HG02973 (cell line): ENCODE data around the gene TTC33.
"Not testable (repeated sequence)": the region's sequence is repeated elsewhere in the genome, so short reads cannot be mapped to it uniquely, and the experiment has no call there.

Experiments used
- ATAC-seq: cut with Tn5 transposase; IDR thresholded peaks from one replicate; pipeline ENCODE4 v1.9.1; 2021; ENCODE audit warnings: moderate library complexity; ENCODE audit not compliant: unreplicated experiment

Gene TTC33

GRCh38 chr5:40656091-40656490, 99.7 kb downstream of the TTC33 start:
- ATAC-seq = not testable (repeated sequence)

GRCh38 chr5:40655138-40655537, 100.6 kb downstream of the TTC33 start:
- ATAC-seq = no peak

- no peak for ATAC-seq
Observed at GRCh38 chr5:40654377-40654991, 101.3 kb downstream of the TTC33 start.

- ATAC-seq = no peak
Observed at GRCh38 chr5:40653221-40654022, 102.3 kb downstream of the TTC33 start.

- no peak for ATAC-seq
Observed at GRCh38 chr5:40652441-40653220, 103.1 kb downstream of the TTC33 start.

GRCh38 chr5:40651201-40651600, 104.6 kb downstream of the TTC33 start:
- no peak for ATAC-seq

- no peak for ATAC-seq
Observed at GRCh38 chr5:40649463-40650030, 106.2 kb downstream of the TTC33 start.

GRCh38 chr5:40648150-40648549, 107.6 kb downstream of the TTC33 start:
- no peak for ATAC-seq

- ATAC-seq = no peak
Observed at GRCh38 chr5:40646266-40646665, 109.5 kb downstream of the TTC33 start.

GRCh38 chr5:40639531-40639930, 116.2 kb downstream of the TTC33 start:
- not testable (repeated sequence) for ATAC-seq

- ATAC-seq = no peak
Observed at GRCh38 chr5:40634593-40634992, 121.2 kb downstream of the TTC33 start.

GRCh38 chr5:40634154-40634553, 121.6 kb downstream of the TTC33 start:
- no peak for ATAC-seq

- no peak for ATAC-seq
Observed at GRCh38 chr5:40631236-40631635, 124.5 kb downstream of the TTC33 start.

- ATAC-seq = no peak
Observed at GRCh38 chr5:40630126-40630525, 125.6 kb downstream of the TTC33 start.

GRCh38 chr5:40628407-40628806, 127.4 kb downstream of the TTC33 start:
- no peak for ATAC-seq

GRCh38 chr5:40627706-40628105, 128.1 kb downstream of the TTC33 start:
- no peak for ATAC-seq

GRCh38 chr5:40626801-40627200, 129.0 kb downstream of the TTC33 start:
- no peak for ATAC-seq

- ATAC-seq = no peak
Observed at GRCh38 chr5:40623480-40624420, 132.0 kb downstream of the TTC33 start.

GRCh38 chr5:40622463-40623252, 133.1 kb downstream of the TTC33 start:
- no peak for ATAC-seq
